GM19438 (cell line): ENCODE data around the gene SMIM33.
A peak's percentile ranks its signal among the peaks of the same experiment; 100 is the strongest.
"Not testable (repeated sequence)": the region's sequence is repeated elsewhere in the genome, so short reads cannot be mapped to it uniquely, and the experiment has no call there.

Experiments
- ATAC-seq: cut with Tn5 transposase; IDR thresholded peaks from one replicate; pipeline ENCODE4 v1.9.1; 2021; ENCODE audit warnings: low read depth; ENCODE audit not compliant: unreplicated experiment

SMIM33 gene

DNA sequence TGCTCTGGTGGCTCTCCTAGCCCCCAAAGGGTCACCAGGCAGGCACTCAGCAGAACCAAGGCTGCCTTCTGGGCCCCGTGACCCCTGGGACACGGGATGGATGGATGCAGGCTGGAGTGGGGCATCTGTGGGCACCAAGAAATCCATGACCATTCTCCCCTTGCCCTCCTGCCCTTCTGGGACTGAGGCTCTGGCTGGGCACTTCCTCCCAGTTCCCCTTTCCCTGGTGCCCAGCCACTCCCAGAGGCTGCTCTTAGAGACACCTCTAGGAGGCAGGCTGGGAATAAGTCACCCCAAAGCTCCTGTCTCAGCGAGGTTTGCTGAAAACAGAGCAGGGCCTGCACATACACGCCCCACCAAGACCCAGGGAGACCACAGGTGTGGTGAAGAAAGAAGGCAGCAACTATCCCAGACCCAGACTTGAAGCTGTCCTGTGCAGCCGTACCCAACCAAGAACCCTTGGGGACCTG, 10.8 kb downstream of the SMIM33 start:
- ATAC-seq: peak; percentile 21

DNA sequence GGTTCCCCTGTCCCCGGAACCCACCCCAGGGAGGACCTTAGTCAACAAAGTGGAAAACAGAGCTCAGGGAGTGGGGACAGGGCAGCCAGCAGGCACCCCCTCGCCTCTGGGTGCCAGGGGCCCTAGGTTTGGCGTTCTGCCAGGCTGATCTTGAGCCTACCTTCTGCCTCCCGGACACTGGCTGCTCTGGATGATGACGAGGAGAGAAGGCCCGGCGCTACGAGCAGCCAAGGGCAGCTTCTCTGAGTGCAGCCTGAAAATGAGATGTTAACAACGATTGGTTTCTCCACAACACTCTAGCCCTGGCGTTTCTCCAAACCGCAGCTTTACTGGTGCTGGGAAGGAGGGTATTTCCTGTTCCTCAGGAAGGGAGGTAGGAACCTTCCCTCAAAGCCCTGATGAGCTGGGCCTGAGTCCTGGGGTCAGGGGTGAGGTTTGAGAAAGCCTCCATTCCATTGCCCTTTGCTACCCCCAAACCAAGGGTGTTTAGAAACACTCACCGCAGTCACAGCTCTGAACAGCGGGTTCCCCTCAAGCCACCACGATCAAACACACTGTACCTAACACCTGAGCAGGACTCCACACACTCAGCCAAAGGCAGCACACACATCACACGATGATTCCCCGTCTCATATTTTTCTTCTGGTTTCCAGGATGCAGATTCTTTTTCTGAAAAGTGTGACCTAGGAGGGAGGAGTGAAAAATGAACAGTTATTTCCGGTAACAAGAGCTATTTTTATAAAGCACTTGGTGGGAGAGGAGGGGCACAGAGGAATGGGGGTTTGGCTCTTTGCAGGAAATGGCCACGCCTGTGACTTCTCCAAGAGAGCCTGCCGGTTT, 11.5 kb downstream of the SMIM33 start, which contains the start of gene STING1:
Gene STING1 (minus strand): TSS at position 709 of the 840 bp plus-strand sequence. CDS start 1,054 bp downstream, outside the sequence.
- ATAC-seq: peak; percentile 68

DNA sequence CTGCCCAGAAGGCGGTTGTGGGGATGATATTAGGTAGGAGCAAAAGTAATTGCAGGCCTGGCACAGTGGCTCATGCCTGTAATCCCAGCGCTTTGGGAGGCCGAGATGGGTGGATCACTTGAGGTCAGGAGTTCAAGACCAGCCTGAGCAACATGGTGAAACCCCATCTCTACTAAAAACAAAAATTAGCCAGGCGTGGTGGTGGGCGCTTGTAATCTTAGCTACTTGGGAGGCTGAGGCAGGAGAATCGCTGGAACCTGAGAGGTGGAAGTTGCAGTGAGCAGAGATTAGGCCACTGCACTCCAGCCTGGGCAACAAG, 12.0 kb downstream of the SMIM33 start:
- ATAC-seq: not testable (repeated sequence)

DNA sequence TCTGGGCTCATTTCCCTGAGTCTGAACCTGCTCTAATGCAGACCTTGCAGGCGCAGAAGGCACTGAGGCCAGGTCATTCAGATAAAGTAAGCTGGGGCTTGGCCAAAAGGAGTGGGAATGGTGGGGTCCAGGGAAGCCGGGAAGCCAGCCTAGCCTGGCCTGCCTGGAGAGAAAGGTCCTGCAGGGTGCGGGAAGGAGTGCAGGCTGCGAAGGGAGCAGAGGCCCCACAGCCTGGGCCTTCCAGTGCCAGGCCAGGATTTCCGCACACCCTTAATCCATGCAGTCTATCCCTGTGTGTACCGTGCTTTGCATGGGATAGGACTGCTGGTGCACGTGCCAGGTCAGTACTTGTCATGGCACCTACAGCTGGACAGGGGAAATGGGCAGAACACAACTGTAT, 15.4 kb downstream of the SMIM33 start:
- no peak for ATAC-seq

DNA sequence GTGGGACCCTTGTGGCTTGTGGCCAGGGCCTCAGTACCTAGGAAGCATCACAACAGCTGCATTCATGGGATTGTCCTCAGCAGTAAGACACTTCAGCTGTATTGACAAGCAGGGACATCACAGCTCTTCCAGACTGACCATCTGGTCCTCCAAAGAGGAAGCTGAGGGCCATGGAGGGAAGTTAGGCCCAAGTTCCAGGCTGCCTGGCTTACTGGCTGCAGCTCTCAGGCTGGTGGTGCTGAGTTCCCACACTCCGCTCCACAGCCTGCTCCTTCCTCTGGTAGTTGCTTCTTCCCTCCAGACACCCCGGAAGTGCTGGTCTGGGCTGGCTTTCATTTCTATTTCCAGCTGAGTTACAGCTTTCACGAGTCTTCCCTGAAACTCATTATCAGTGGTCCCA, 17.5 kb downstream of the SMIM33 start:
- no peak for ATAC-seq

DNA sequence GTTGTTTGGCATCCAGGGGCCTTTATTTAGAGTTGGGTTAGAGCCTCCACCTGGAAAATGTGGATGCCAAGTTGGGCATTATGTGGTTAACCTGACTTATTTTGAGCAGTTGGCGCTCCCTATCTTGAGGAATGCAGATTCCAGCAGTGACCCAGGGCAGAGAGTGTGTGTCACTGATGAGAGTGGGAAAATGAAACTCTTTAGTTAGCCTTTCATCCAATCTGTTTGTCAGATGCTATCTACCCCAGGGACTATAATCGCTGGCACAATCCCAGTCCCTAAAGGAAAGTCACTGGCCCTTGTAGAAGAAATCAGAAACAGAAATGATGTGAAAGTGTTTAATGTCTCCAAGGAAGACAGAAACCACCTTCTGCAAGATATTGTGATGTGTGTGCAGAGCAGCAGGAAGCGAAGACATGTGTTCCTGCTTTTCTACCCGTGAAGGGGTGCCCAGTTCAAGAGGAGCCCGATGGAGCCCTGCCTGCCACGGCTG, 21.9 kb downstream of the SMIM33 start:
- no peak for ATAC-seq

DNA sequence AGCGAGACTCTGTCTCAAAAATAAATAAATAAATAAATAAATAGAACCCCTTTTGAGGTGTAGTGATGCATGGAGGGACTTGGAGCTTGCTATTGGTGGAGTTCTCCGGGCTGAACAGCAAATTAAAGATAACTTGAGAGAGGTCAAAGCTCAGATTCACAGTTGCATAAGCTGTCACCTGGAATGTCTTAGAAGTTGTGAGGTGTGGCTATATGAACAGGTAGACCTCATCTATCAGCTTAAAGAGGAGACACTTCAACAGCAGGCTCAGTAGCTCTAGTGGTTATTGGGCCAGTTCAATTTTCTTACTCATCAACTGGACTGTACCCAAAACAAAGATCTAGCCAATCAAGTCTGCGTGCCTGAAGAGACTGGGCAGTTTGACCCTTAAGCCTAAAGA, 23.5 kb downstream of the SMIM33 start:
- no peak for ATAC-seq

DNA sequence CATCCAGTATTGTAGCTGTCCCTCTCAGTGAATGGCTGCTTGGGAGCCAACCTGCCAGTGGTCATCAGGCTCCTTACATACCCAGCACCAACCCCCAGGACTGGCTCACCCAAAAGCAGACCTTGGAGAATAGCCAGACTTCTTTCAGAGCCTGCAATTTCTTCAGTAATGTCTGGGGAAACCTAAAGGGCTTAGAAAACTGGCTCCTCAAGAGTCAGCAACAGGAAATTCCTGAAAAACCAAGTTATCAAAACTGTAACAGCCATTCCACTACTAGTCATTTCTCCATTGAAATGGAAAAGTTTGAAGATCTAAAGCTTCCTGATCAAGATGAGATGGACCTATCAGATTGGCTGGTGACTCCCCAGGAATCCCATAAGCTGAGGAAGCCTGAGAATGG, 24.0 kb downstream of the SMIM33 start:
- no peak for ATAC-seq

DNA sequence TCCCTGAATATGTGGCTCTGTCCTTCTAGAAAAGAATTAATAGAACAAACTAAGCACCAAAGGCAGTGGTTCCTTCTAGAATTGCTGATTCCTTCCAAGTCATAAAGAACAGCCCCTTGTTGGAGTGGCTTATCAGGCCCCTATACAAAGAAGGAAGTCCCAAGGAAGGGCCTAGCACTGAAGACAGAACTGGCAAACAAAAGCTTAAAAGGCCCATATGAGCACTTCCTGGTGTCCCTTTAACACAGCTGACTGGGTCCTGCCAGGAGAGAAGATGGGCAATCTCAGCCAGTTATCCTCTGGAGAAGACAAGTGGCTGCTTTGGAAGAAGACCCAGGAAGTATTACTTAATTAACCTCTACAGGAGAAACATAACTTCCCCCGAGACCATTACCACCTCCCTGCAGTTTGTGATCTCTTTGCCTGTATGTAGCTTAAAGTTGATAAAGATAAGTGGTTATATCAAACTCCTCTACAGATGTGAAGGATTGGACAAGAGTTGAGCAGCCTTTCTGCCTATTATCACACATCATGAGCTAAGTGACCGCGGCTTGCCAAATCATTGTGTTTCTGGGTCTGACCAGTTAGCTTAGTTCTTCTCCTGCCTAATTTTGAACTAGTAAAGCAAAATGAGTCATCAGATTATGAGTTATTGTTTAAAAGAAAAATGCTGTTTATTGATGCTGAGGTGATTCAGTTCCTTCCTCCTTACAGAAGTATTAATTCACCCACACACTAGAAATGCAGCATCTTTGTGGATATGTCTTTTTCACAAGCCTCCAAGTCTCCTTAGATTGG, 25.0 kb downstream of the SMIM33 start:
- no peak for ATAC-seq

DNA sequence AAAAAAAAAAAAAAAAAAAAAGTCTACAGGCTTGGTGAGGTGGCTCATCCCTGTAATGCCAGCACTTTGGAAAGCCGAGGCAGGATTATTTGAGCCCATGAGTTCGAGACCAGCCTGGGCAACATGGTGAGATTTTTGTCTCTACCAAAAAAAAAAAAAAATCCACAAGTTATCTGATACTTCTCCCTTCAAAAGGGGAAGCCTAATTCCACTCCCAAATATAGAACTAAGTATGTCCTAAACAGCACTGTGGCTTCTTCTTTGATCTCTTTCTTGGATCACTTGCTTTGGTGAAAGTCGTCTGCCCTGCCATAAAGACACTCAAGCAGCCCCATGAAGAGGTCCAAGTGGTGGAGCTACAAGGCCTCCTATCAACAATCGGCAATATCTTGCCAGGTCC, 30.6 kb downstream of the SMIM33 start:
- ATAC-seq: no peak

DNA sequence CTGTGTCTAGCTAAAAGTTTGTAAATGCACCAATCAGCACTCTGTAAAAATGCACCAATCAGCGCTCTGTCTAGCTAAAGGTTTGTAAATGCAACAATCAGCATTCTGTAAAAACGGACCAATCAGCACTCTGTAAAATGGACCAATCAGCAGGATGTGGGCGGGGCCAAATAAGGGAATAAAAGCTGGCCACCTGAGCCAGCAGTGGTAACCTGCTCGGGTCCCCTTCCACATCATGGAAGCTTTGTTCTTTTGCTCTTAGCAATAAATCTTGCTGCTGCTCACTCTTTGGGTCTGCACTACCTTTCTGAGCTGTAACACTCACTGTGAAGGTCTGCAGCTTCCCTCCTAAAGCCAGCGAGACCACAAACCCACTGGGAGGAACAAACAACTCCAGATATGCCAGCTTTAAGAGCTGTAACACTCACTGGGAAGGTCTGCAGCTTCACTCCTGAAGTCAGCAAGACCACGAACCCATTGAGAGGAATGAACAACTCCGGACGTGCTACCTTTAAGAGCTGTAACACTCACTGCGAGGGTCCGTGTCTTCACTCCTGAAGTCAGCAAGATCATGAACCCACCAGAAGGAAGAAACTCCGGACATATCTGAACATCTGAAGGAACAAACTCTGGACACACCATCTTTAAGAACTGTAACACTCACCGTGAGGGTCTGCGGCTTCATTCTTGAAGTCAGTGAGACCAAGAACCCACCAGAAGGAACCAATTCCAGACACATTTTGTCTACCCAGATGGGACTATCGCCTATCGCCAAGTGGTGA, 32.4 kb downstream of the SMIM33 start:
- ATAC-seq: not testable (repeated sequence)

DNA sequence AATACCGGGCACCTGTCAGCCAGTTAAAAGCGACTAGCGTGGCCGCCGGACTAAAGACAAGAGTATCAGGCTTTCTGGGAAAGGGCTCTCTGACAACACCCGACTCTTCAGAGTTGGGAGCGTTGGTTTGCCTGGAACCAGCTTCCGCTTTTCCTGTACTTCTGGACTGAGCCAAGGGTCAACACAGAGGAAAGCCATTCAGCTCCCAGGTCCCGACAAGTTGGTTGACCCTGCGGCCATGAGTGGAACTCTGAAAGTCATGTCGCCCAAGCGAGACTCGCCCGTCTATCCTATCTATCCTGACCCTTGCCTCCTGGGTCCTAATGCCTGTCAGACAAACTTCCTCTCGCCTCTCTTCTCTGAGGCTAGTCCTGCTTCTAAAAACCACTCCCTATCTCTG, 33.1 kb downstream of the SMIM33 start:
- not testable (repeated sequence) for ATAC-seq

DNA sequence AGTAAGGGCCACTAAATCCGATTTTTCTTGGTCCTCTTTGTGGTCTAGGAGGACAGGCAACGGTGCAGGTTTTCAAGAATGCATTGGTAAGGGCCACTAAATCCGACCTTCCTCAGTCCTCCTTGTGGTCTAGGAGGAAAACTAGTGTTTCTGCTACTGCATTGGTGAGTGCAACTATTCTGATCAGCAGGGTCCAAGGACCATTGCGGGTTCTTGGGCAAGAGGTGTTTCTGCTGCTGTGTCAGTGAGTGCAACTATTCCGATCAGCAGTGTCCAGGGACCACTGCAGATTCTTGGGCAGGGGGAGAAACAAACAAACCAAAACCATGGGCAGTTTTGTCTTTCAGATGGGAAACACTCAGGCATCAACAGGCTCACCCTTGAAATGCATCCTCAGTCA, 33.9 kb downstream of the SMIM33 start:
- not testable (repeated sequence) for ATAC-seq

DNA sequence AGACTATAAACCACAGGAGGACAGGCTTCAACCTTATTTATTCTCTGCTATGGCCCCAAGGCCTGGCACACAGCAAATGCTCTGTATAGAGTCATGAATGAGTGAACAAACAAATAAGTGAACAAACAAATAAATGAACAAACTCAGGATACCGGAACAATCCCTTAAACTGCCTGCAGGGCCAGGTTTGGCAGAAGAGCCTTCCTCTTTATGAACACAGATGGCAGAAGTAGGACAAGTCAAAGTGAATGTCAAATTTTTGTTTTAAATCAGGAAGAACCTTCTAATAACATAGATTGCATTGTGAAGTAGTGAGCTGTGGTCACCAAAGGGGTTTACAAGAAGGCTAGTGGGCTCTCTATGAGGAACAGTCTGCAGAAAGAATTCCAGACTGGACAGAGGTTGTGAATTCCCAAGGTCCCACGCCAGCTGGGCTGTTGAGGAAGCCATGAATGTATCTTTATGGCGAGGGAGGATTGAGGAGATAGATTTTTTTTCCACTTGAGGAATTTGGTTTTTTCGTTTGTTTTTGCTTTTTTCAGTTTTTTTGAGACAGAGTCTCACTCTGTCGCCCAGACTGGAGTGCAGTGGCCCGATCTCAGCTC, 42.1 kb downstream of the SMIM33 start:
- ATAC-seq: no peak

DNA sequence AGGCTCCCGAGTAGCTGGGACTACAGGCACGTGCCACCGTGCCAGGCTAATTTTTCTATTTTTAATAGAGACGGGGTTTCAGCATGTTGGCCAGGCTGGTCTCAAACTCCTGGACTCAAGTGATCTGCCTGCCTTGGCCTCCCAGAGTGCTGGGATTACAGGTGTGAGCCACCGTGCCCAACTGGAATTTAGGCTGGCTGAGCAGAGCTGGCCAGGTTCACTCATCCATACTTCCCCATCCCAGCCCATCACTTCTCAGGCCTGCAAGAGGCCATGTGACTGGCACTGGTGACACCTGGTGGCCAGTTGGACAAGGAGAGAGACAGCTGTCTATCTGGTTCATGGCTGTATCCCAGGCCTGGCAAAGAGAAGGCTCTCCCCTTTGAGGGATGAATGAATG, 42.6 kb downstream of the SMIM33 start:
- ATAC-seq: peak; percentile 45

DNA sequence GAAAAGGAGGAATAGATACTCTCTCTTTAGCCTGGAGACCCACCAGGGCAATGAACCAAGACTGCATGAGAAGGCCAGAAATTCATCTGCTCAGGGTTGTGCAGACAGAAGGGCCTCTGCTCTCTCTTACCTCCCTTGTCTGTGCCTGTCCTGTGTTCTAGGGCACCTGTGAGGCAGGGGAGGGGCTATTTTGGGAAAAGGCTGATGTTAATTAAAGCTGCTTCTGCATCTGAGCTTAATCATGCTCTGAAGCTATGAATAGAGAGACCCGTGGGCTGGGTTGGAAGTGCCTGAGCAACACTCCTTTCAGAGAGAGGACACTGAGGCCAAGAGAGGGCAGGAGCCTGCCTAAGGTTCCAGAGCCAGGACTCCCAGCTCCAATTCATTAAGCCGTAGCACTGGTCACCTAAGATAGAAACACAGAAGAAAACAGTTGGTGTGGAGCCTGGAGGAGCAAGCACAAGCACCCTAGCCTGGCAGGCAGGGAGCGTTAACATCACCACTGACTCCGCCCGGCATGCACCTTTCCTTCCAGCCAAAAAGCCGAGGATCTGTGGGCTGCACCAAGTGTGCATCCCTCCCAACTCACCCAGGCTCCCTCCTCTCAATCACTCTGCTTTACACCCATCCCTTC, 43.2 kb downstream of the SMIM33 start:
- no peak for ATAC-seq

DNA sequence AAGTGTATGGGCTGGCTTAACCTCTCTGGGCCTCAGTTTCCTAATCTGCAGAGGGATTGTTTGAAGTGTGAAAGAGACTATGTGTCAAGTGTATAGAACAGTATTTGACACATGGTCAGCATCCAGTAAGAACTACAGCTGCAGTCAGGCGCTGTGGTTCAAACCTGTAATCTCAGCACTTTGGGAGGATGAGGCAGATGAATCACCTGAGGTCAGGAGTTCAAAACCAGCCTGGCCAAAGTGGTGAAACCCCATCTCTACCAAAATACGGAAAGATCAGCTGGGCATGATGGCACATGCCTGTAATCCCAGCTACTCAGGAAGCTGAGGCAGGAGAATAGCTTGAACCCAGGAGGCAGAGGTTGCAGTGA, 43.7 kb downstream of the SMIM33 start:
- ATAC-seq: no peak

DNA sequence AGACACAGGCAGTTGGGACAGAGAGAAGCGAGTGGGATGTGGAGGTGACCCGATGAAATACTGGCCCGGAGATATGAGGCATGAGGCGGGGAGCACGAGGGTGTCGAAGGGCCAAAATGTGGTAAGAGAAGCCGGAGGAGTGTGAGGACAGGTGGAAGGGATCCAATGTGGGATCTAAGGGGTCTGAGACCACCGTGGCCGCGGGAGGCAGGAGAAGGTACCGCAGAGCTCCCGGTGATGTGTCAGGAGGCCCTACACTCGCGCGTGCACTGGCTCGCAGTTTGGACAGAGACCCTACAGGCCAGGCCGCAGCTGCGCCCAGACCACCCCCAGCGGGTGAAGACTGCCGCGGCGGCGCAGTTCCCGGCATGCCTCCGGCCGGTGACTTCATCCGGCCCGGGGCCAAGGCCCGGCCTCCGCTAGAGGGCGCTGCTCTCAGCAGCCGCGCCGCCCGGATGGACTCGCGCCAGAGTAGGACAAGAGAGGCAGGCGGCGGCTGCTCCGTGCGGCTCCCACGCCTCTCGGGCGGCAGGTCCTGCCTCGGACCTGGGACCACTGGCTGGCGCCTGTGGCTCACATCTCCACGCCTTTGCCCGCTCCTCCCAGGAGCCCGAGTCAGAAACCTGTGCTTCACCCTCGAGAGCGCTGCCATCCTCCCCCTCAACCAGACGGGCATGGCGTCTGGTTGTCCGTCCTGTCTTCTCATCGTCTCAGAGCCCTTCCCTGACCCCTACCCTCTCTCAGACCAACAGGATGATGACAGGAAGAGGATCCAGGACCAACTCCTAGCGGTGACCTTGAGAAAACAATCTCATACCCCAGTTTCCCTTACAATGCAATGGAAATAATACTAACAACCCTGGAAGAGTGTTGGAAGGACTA, 47.1 kb downstream of the SMIM33 start:
- ATAC-seq: peak; percentile 74
